ENCODE measurements around the gene NTNG1.

NTNG1 gene

DNA sequence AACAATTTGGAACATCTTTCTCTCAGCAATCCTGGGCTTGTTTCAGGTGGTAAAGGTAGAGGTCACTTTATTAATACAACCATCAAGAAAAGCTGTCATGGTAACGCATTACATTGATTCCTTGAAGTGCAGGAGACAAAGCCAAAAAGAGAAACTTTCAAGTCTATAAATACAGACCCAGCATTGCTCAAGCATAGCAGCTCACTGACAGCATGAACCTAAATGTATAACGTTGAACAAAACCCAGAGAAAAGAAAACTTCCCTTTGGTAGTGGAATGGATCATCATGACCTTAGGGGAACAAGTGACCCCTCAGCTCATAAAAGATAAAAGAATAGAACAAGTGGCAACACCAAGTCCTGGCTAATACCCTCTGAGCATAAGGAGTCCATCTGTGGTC is 332.2 kb downstream of the NTNG1 start:
- DNase-seq: no peak

- no peak for DNase-seq
Measured at GRCh38 chr1:107474877-107475612, 334.2 kb downstream of the NTNG1 start.

DNA sequence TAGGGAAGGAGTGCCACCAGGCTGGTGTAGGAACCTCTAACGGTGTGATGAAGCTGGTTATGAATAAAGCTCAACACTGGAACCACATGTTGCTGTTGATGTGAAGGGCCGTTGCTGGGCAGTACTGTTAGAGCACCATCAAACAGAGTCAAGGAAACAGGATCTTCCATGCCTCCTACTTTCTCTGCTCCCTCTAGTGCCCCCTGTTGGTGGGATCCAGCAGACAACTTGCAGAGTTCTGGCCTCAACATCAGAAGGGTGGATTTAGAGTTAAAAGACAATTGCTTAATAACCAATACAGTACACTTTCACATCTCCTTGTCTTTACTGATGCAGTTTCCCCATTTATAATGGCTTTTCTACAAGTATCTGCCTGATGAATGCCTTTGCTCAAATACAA is 336.4 kb downstream of the NTNG1 start:
- no peak for DNase-seq

DNA sequence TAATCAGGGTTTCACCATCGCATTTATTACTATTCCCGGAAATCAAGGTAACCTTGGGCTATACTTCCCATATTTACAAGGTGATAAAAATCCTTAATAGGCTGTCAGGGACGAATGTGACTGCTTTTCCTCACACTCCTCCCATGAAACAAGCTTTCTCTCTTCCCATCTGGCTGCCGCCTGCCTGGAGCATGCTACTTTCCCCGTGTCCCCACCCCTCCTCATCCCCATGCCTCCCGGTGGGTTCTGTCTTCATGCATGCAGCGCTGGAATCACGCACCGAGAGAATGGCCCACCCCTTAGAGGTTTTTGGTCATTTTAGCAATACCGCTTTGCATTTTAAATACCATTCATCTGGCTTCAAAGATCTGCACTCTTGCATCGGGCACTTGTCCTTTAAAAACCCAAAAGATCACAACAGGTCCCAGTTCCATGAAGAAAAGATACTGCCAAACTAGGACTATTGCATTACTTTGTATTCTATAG is 339.1 kb downstream of the NTNG1 start:
- no peak for DNase-seq

GRCh38 chr1:107480548-107481415 is 339.9 kb downstream of the NTNG1 start:
- no peak for DNase-seq

GRCh38 chr1:107481756-107482384 is 341.0 kb downstream of the NTNG1 start:
- DNase-seq: no peak

DNA sequence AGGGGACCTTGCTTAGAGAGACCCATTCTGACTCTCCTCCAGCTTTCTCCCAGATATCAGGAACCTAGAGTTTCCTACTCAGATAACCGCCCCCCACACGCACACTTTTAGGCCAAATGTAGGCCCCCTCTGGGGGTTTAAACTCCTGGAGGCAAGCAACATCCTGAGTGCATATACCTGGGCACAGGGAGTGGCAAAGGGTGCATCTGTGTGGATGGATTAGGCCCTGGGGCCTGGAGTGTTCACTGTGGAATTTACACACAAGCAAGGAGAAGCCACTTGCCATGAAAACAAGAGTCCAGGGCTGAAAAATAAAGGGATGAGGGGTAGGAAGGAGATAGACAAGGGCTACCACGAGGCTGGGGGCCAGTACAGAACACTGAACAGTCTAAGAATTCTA is 343.1 kb downstream of the NTNG1 start:
- no peak for DNase-seq

- DNase-seq: no peak
Measured at GRCh38 chr1:107486349-107486748, 345.5 kb downstream of the NTNG1 start.

DNA sequence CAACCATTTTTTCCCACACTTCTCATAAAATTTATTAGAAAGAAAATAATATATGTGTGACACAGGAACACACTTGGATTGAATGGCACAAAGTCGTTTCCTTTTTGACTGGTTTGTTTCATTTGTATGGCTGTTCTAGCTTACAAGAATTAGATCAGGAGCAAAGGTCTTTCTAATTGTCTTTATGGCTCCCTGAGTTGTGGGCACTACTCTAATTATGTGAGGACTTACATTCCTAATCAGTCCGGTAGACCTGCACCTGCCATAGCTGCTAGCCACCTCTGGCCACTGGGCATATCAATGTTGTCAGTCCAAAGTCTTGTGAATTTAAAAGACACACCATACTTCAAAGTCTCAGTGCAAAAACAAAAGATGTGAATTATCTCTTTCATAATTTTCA is 346.7 kb downstream of the NTNG1 start:
- no peak for DNase-seq

GRCh38 chr1:107491582-107491981 is 350.7 kb downstream of the NTNG1 start:
- no peak for DNase-seq

DNA sequence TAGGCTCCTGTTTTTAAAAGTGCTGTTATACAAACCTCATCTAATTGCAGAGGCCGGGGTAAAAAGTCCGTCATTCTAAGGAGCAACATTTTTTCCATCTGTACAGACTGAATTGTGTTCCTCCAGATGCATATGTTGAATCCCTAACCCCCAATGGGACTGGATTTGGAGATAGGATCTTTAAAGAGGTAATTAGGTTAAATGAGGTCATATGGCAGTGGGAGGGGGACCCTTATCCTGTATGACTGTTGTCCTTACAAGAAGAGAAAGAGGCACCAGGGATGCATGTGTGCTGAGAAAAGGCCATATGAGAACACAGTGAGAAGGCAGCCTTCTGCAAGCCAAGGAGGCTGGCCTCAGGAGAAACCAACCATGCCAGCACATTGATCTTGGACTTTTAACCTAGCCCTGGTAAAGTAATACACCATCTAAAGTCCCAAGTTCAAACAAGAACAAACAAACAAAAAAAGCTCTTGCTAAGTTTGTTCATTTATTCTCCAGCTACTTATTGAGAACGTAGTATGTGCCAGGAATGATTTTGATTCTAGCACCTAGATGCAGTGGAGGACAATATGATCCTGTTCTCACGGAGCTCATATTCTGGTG is 352.4 kb downstream of the NTNG1 start:
- no peak for DNase-seq

GRCh38 chr1:107494061-107494460 is 353.2 kb downstream of the NTNG1 start:
- no peak for DNase-seq

DNA sequence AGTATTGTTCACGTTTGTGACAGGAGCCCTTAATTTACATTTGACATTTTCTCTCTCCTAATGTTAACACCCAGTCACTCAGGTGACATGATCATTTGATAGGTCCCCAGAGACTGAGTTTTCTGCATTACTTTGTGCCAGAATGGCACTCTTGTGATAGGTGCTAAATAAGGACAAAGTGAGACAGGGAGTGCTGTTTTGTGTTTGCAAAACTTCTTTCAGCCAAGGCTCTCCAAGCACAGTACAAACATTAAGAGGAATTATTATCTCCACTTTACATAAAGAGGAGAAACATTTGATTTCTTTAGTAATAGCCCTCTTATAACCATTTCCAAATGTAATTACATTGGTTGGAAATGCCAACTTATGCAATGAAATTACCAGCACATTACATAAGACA is 355.2 kb downstream of the NTNG1 start:
- no peak for DNase-seq

DNA sequence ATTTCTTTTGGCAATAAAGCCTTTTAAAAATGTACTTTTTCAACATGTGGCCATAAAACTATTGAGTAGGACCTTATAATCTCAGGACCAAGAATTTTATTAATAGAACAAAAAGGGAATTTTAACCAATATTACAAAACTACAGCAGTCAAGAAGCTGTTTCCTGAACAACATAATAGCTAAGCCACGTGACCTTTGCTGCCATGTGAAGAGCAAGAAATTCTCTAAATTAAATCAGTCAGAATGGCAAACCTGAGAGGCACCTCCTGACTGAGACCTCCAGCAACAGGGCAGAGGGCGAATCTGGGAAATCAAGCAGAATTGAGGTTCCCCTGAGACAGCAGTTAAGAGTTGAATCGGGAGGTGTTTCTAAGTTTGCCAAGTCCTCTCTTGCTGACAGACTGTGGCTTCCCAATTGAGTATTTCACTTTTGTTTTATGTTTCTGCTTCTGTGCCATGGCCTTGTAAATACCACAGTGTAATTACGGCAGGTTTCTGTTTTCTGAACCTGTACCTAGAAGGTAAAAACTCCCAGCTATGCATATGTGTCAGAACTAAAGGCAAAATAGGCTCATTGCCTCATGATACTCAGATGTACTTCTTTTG is 358.4 kb downstream of the NTNG1 start:
- no peak for DNase-seq

GRCh38 chr1:107501081-107501605 is 360.3 kb downstream of the NTNG1 start:
- DNase-seq: no peak

DNA sequence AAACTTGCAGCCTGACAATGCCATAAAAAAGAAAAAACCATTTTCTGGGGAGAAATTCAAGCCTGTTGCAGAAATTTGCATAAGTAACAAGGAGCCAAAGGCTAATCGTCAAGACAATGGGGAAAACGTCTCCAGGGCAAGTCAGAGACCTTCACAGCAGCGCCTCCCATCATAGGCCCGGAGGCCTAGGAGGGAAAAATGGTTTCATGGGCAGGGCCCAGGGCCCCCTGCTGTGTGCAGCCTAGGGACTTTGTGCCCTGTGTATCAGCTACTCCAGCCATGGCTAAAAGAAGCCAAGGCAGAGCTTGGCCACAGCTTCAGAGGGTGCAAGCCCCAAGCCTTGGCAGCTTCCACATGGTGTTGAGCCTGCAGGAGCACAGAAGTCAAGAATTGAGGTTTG is 369.5 kb downstream of the NTNG1 start:
- no peak for DNase-seq

- DNase-seq: no peak
Measured at GRCh38 chr1:107512836-107513235, 372.0 kb downstream of the NTNG1 start.

DNA sequence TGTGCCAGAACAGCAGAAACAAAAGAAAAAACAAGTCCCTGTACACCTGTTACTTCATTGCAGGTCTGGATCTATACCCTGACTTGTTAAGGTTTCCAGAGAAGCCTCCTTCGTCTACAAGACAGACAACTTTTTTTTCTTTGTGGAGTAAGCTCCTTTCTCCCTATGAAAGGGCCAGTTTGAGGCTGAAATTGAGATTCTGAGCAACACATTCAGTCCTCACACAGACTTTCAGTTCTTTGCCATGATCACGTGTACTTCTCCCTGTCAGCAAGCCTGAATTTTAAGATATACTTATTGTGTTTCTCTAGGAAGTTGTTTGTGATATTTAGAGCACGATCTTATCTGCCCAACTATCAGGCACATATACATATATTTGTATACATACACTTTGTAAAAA is 374.0 kb downstream of the NTNG1 start:
- no peak for DNase-seq

GRCh38 chr1:107515702-107516101 is 374.9 kb downstream of the NTNG1 start:
- no peak for DNase-seq

- DNase-seq: no peak
Measured at GRCh38 chr1:107523061-107523460, 382.2 kb downstream of the NTNG1 start.

DNA sequence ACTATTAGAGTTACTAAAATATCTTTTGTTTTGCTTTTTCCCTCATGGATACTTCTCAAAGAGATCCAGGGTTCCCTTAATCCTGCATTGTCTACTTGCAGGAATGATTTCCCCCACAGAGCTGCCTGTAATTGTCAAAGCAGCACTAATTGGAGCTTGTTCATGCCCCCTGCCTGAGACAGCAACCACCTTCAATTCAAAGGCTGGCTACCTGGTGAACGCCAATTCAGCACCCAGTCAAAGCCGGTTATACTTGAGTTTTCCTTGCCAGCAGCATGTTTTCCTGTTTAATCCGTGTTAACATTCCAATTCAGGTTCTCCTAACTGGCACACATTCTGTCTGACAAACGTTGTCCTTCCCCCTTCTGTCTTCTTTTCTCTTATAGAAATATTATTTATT is 382.9 kb downstream of the NTNG1 start:
- DNase-seq: no peak

GRCh38 chr1:107524301-107524700 is 383.5 kb downstream of the NTNG1 start:
- DNase-seq: no peak

DNA sequence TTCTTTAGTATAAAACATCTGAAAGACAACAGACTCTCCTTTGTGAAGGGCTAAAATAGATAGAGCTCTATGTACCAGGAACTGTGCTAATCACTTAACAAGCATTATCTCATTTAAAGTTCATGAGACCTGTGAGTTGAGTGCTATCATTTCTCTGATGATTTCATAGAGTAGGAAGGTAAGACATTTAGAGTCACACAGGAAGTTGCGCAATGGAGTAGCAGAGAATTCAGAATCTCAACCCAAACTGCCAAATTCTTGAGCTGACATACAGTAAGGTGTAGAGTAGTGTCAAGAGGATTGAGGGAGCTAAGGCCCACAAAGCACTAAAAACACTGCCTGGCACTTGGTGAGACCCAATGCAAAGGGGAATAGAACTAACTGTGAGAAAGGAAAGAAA is 384.3 kb downstream of the NTNG1 start:
- no peak for DNase-seq
